Measurements from ENCODE around the gene PCK1.
"Not testable (repeated sequence)": the region's sequence is repeated elsewhere in the genome, so short reads cannot be mapped to it uniquely, and the experiment has no call there.

PCK1 gene
- 0 to 0.07 reads per million in 2 donors for total RNA-seq

GRCh38 chr20:57560554-57561355 is at the start of gene PCK1:
PCK1 (plus strand) TSS chr20:57561110; CDS start chr20:57561412, 302 bp downstream.
- no peak for DNase-seq

- not testable (repeated sequence) for DNase-seq
These were observed 49.2 kb upstream of the PCK1 start for GRCh38 chr20:57511709-57512108.

- no peak for DNase-seq
These were observed 48.5 kb upstream of the PCK1 start for GRCh38 chr20:57512432-57512831.

GRCh38 chr20:57513199-57513598 is 47.7 kb upstream of the PCK1 start:
- DNase-seq = no peak

- DNase-seq = peak in 1 of 5 experiments; percentile 11
These were observed 46.6 kb upstream of the PCK1 start for GRCh38 chr20:57514273-57514751.

GRCh38 chr20:57517904-57518303 is 43.0 kb upstream of the PCK1 start:
- DNase-seq = no peak

- DNase-seq = peak in 1 of 5 experiments; percentile 38
These were observed 38.4 kb upstream of the PCK1 start for GRCh38 chr20:57522380-57523140.

- DNase-seq = no peak
These were observed 37.1 kb upstream of the PCK1 start for GRCh38 chr20:57523782-57524181.

- DNase-seq = no peak
These were observed 36.3 kb upstream of the PCK1 start, which contains the start of gene CTCFL for GRCh38 chr20:57524511-57525176. CTCFL (minus strand) TSS chr20:57525140; CDS start chr20:57524205, 935 bp downstream.

GRCh38 chr20:57525328-57526086 is 35.4 kb upstream of the PCK1 start:
- DNase-seq = no peak

- DNase-seq = no peak
These were observed 34.6 kb upstream of the PCK1 start for GRCh38 chr20:57526087-57526884.

GRCh38 chr20:57526885-57527460 is 33.9 kb upstream of the PCK1 start:
- no peak for DNase-seq

- DNase-seq = no peak
These were observed 33.2 kb upstream of the PCK1 start for GRCh38 chr20:57527728-57528127.

- DNase-seq = no peak
These were observed 32.8 kb upstream of the PCK1 start for GRCh38 chr20:57528148-57528547.

- DNase-seq = no peak
These were observed 31.7 kb upstream of the PCK1 start for GRCh38 chr20:57529160-57529585.

- DNase-seq = no peak
These were observed 31.1 kb upstream of the PCK1 start for GRCh38 chr20:57529810-57530209.

GRCh38 chr20:57530327-57530981 is 30.5 kb upstream of the PCK1 start:
- DNase-seq = no peak

GRCh38 chr20:57532104-57532503 is 28.8 kb upstream of the PCK1 start:
- DNase-seq = no peak

GRCh38 chr20:57535297-57535696 is 25.6 kb upstream of the PCK1 start:
- no peak for DNase-seq

GRCh38 chr20:57536120-57536708 is 24.7 kb upstream of the PCK1 start:
- DNase-seq = no peak

All from T-helper 2 cell (primary cell).